ENCODE data around the gene TBC1D3L. TPM values are rescaled to one million over a fixed set of nuclear protein-coding genes. Genes with fewer than 3 reads are reported as not detected.
"Not testable (repeated sequence)": the region's sequence is repeated elsewhere in the genome, so short reads cannot be mapped to it uniquely, and the experiment has no call there.

Gene TBC1D3L
- total RNA-seq (10 to 100 TPM in 3 of 4 donors, 1 to 10 TPM in 1; 7.1 to 20.8 (median 10.5) TPM), polyA plus RNA-seq (1 to 10 TPM; 2.1 to 8.5 (median 4.2) TPM)

- H3K27ac ChIP-seq; H3K4me1 ChIP-seq; DNase-seq; H3K4me3 ChIP-seq; H3K9me3 ChIP-seq; intact Hi-C loops (cut with DNase I); H3K36me3 ChIP-seq; H3K27me3 ChIP-seq: not testable (repeated sequence)
- no CpG with 5 or more reads among the region's 11 CpGs for WGBS, 2 donors
Measured at GRCh38 chr17:37988960-37989359, at the start of gene TBC1D3L. Gene TBC1D3L, minus strand, starts transcription at chr17:37989060. Its CDS starts 1,540 bp downstream, at chr17:37987520.

GRCh38 chr17:38003676-38004075 lies 14.8 kb upstream of the TBC1D3L start, which contains the start of gene TBC1D3D:
Gene TBC1D3D, plus strand, starts transcription at chr17:38003976. Its CDS starts 1,585 bp downstream, at chr17:38005561.
- H3K9me3 ChIP-seq; H3K4me1 ChIP-seq; H3K4me3 ChIP-seq; intact Hi-C loops (cut with DNase I); H3K36me3 ChIP-seq; H3K27me3 ChIP-seq; H3K27ac ChIP-seq; DNase-seq: not testable (repeated sequence)
- no CpG with 5 or more reads among the region's 11 CpGs for WGBS, 2 donors

Small RNAs within 50 kb of the gene (small RNA-seq; reads per million reads assigned to genes)
- 0 reads per million in 3 donors for gene RF00001

Other genes starting within 250 kb of the TBC1D3L start
- gene HNF1B, start 244.0 kb downstream of the TBC1D3L start, total RNA-seq: under 1 TPM in 1 of 4 donors, not detected in 3; 0.28 TPM
- 10 to 100 TPM in 2 of 3 donors, 1 to 10 TPM in 1; 9.6 to 13.2 (median 11.8) TPM for gene HNF1B, start 244.0 kb downstream of the TBC1D3L start, polyA plus RNA-seq
- gene TBC1D3K, start 64.6 kb downstream of the TBC1D3L start, total RNA-seq: not detected
- gene TBC1D3K, start 64.6 kb downstream of the TBC1D3L start, polyA plus RNA-seq: not detected
- not detected for gene TBC1D3D, start 14.9 kb upstream of the TBC1D3L start, total RNA-seq
- gene TBC1D3D, start 14.9 kb upstream of the TBC1D3L start, polyA plus RNA-seq: 1 to 10 TPM in 1 of 3 donors, not detected in 2; 2.1 TPM
- not detected for gene TBC1D3C, start 79.6 kb upstream of the TBC1D3L start, total RNA-seq
- gene TBC1D3C, start 79.6 kb upstream of the TBC1D3L start, polyA plus RNA-seq: 1 to 10 TPM in 1 of 3 donors, not detected in 2; 3.0 TPM
- not detected for gene TBC1D3E, start 138.9 kb upstream of the TBC1D3L start, total RNA-seq
- gene TBC1D3E, start 138.9 kb upstream of the TBC1D3L start, polyA plus RNA-seq: not detected
- not detected for gene TBC1D3, start 203.5 kb upstream of the TBC1D3L start, total RNA-seq
- gene TBC1D3, start 203.5 kb upstream of the TBC1D3L start, polyA plus RNA-seq: not detected